Superior temporal gyrus (tissue), 1 donor: ENCODE results near the gene KRT33A.
"Not testable (repeated sequence)": the region's sequence is repeated elsewhere in the genome, so short reads cannot be mapped to it uniquely, and the experiment has no call there.

Source experiments
- DNase-seq: peaks from one replicate; pipeline ENCODE4 v3.0.0-alpha.2; 2016; ENCODE audit errors: extremely low spot score

Gene KRT33A

GRCh38 chr17:41350381-41350878 lies at the start of gene KRT33A:
KRT33A (minus strand) TSS chr17:41350828; CDS start chr17:41350767, 61 bp downstream.
- DNase-seq, result not testable (repeated sequence)

GRCh38 chr17:41396996-41397660 lies 46.5 kb upstream of the KRT33A start, which contains the start of gene KRT31:
KRT31 (minus strand) TSS chr17:41397608; CDS start chr17:41397539, 69 bp downstream.
- no peak for DNase-seq

- no peak for DNase-seq
Measured at GRCh38 chr17:41396340-41396739, 45.7 kb upstream of the KRT33A start.

GRCh38 chr17:41395611-41396010 lies 45.0 kb upstream of the KRT33A start:
- DNase-seq, result no peak

- not testable (repeated sequence) for DNase-seq
Measured at GRCh38 chr17:41395044-41395443, 44.4 kb upstream of the KRT33A start.

GRCh38 chr17:41394254-41394996 lies 43.8 kb upstream of the KRT33A start:
- no peak for DNase-seq

GRCh38 chr17:41393826-41394225 lies 43.2 kb upstream of the KRT33A start:
- DNase-seq, result no peak

- no peak for DNase-seq
Measured at GRCh38 chr17:41393294-41393693, 42.7 kb upstream of the KRT33A start.

- no peak for DNase-seq
Measured at GRCh38 chr17:41392278-41392677, 41.6 kb upstream of the KRT33A start.

- no peak for DNase-seq
Measured at GRCh38 chr17:41391535-41391934, 40.9 kb upstream of the KRT33A start.

GRCh38 chr17:41390411-41390938 lies 39.8 kb upstream of the KRT33A start:
- no peak for DNase-seq

GRCh38 chr17:41387670-41388069 lies 37.0 kb upstream of the KRT33A start:
- no peak for DNase-seq

- no peak for DNase-seq
Measured at GRCh38 chr17:41386227-41386626, 35.6 kb upstream of the KRT33A start.

- no peak for DNase-seq
Measured at GRCh38 chr17:41383690-41384089, 33.1 kb upstream of the KRT33A start.

GRCh38 chr17:41382394-41382793 lies 31.8 kb upstream of the KRT33A start:
- DNase-seq, result no peak

- DNase-seq, result not testable (repeated sequence)
Measured at GRCh38 chr17:41381943-41382342, 31.3 kb upstream of the KRT33A start, which contains the start of gene KRT34. KRT34 (minus strand) TSS chr17:41382306; CDS start chr17:41382246, 60 bp downstream.

- not testable (repeated sequence) for DNase-seq
Measured at GRCh38 chr17:41380091-41380490, 29.5 kb upstream of the KRT33A start.

- no peak for DNase-seq
Measured at GRCh38 chr17:41377546-41377945, 26.9 kb upstream of the KRT33A start.

GRCh38 chr17:41369713-41370112 lies 19.1 kb upstream of the KRT33A start, which contains the start of gene KRT33B:
KRT33B (minus strand) TSS chr17:41369813; CDS start chr17:41369750, 63 bp downstream.
- DNase-seq, result no peak

- DNase-seq, result no peak
Measured at GRCh38 chr17:41369023-41369422, 18.4 kb upstream of the KRT33A start.

- DNase-seq, result no peak
Measured at GRCh38 chr17:41367426-41368075, 16.9 kb upstream of the KRT33A start.

- no peak for DNase-seq
Measured at GRCh38 chr17:41366070-41366469, 15.4 kb upstream of the KRT33A start.
